ENCODE results near the gene YARS2.

GRCh38 chr12:32789916-32790315 is 34.2 kb upstream of the YARS2 start:
- TF ChIP-seq POLR2AphosphoS5 (IDR thresholded peaks at IDR 0.05) (no peak), EP300 (conservative IDR thresholded peaks at IDR 0.05; ENCODE audit: poor library complexity, severe bottlenecking) (no peak), RAD21 (conservative IDR thresholded peaks at IDR 0.05) (no peak)
- TF ChIP-seq, protein P1, sequence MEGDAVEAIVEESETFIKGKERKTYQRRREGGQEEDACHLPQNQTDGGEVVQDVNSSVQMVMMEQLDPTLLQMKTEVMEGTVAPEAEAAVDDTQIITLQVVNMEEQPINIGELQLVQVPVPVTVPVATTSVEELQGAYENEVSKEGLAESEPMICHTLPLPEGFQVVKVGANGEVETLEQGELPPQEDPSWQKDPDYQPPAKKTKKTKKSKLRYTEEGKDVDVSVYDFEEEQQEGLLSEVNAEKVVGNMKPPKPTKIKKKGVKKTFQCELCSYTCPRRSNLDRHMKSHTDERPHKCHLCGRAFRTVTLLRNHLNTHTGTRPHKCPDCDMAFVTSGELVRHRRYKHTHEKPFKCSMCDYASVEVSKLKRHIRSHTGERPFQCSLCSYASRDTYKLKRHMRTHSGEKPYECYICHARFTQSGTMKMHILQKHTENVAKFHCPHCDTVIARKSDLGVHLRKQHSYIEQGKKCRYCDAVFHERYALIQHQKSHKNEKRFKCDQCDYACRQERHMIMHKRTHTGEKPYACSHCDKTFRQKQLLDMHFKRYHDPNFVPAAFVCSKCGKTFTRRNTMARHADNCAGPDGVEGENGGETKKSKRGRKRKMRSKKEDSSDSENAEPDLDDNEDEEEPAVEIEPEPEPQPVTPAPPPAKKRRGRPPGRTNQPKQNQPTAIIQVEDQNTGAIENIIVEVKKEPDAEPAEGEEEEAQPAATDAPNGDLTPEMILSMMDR (IDR thresholded peaks at IDR 0.05; ENCODE audit: poor library complexity, severe bottlenecking), result no peak
